Measurements from ENCODE around the gene HCN2.

Gene HCN2

DNA sequence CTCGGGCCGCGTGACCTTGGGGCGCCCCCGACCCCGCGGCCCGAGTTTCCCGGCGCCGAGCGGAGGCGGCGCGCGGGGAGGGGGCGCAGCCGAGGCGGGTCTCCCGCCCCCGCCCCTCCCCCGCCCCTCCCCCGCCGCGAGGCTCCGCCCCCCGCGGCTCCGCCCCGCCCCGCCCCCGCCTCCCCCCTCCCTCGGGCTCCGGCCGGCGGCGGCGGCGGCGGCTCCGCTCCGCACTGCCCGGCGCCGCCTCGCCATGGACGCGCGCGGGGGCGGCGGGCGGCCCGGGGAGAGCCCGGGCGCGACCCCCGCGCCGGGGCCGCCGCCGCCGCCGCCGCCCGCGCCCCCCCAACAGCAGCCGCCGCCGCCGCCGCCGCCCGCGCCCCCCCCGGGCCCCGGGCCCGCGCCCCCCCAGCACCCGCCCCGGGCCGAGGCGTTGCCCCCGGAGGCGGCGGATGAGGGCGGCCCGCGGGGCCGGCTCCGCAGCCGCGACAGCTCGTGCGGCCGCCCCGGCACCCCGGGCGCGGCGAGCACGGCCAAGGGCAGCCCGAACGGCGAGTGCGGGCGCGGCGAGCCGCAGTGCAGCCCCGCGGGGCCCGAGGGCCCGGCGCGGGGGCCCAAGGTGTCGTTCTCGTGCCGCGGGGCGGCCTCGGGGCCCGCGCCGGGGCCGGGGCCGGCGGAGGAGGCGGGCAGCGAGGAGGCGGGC lies at the start of gene HCN2:
TSS of gene HCN2 (plus strand) at position 189 of the 703 bp plus-strand sequence. CDS start at position 254, 65 bp downstream.
- no peak for DNase-seq

DNA sequence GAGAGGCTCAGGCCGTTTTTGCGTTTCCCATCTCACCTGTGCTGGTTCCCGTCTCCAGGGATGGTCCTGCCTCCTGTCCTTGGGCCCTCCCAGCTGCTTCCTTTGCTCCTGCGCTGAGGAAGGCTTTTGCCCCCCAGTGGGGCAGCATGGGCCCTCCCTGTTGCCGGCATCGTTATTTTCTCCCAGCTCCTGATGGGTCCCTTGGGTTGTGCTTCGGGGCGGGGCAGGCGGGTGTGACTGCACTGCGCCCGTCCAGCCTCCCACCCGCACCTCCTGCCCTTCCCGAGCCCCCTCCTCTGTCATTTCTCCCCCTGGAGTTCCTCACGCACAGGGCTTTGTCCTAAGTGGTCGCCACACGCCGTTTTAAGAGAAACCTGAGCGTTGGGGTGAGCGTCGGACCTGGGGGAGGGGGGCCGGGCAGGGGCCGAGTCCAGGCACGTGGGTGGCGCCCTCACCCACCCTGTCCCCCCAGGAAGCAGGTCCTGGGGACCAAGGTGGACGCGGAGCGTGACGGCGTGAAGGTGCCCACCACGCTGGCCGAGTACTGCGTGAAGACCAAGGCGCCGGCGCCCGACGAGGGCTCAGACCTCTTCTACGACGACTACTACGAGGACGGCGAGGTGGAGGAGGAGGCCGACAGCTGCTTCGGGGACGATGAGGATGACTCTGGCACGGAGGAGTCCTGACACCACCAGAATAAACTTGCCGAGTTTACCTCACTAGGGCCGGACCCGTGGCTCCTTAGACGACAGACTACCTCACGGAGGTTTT lies 48.6 kb upstream of the HCN2 start:
- DNase-seq: no peak

DNA sequence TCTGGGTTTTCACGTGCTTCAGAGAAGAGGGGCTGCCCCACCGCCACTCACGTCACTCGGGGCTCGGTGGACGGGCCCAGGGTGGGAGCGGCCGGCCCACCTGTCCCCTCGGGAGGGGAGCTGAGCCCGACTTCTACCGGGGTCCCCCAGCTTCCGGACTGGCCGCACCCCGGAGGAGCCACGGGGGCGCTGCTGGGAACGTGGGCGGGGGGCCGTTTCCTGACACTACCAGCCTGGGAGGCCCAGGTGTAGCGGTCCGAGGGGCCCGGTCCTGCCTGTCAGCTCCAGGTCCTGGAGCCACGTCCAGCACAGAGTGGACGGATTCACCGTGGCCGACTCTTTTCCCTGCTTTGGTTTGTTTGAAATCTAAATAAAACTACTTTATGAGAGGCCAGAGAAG lies 48.0 kb upstream of the HCN2 start:
- no peak for DNase-seq

DNA sequence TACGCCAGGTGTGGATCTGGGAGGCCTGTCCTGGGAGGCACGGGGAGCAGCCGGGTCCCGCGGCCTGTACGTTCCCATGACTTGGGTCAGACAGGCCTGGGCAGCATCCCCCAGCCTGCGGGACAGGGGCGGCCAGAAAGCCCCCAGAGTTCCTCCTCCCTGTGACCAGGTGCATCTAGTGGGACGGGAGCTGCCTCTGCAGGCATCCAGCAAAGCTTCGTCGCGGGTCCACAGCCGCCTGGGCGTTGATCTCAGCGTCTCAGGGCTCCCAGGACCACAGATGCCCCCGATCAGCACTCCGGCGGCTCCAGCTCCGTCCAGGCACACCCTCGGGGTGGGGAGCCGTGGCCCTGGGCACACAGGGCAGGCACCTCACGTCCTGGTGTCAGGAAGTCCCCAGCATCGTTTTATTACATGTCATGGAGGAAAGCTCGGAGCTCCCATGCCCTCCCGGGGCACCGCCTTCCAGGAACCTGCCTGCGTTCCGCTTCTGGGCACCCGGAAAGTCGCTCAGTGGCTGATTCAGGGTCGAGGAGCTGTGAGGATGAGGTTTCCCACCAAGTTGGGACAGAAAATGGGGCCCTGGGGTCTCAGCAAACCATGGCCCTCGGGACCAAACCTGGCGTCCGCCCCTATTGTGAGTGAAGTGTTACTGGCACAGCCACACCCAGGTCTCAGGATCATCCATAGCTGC lies 47.4 kb upstream of the HCN2 start:
- DNase-seq: no peak

DNA sequence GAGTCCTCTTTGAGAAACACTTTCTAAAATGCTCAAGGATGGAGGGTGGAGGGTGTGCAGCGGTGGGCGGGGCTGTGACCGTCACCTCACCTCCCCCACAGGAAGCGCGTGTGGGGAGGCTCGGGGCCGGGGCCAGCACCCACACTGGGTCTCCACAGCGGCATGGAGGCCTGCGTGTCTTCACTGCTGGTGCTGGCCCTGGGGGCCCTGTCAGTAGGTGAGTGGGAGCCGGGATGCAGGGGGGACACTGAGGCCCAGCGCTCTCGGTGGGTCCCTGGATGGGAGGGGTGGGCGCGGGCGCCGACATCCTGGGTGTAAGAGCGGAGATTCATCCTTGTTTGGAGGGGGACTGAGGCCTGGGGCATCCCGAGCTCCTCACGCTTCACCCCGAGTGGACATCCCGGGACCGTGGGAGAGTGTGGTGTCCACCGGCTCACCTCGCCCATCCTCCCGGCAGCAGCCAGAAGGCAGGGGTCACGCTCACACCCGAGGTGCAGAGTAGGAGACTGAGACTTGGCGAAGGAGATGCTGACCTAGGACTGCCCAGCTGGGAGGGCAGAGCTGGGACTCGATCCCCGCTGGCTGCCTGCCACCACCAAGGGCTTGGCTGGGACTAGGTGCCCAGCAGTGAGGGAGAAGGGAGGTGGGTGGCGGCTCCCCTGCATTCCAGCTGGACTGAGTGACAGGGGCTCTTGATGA lies 45.6 kb upstream of the HCN2 start, which contains the start of gene GZMM:
TSS of gene GZMM (plus strand) at position 144 of the 699 bp plus-strand sequence. CDS start at position 163, 19 bp downstream.
- no peak for DNase-seq

DNA sequence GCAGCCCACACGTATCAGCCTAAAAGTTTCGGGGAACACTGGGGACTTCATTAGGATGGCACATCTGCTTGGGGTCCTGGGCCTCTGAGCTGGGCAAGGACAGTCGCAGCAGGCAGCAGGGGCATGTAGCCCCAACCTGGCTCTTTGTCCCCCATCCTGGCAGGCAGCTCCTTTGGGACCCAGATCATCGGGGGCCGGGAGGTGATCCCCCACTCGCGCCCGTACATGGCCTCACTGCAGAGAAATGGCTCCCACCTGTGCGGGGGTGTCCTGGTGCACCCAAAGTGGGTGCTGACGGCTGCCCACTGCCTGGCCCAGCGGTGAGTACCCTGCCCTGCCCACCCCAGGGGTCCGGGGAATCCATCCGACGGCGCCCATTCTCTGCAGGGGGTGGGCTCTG lies 42.6 kb upstream of the HCN2 start:
- no peak for DNase-seq

DNA sequence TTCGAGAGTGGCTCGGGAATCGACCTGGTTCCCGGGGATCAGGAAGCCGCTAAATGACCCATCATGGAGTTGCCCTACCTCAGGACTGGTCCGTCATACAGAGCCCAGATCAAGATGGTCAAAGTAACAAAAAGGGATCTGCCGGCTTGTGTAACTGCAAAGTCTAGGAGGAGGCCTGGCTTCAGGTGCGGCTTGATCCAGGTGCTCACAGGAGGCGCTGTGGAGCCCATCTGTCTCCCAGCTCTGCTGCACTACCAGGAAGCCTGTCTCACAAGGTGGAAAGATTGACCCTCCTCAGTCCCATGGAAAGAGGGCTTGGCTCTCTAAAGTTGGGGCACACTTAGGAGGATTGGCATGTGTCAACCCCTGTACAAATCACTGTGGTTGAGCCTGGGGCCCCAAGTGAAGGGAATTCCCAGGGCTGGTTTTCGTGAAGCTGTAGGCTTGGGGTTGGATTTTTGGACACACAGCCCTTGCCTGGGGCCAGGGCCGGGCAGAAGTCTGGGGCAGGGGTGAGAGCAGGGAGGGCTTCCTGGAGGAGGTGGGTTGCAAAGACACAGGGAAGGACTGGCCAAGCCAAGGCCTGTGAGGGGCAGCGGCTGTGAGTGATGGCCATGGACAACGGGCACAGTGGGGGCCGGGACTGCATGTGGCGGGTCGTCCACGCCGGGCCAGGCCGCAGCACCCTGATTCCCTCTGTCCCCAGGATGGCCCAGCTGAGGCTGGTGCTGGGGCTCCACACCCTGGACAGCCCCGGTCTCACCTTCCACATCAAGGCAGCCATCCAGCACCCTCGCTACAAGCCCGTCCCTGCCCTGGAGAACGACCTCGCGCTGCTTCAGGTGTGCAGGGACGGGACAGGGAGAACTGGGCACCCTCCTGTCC lies 41.6 kb upstream of the HCN2 start:
- DNase-seq: no peak

DNA sequence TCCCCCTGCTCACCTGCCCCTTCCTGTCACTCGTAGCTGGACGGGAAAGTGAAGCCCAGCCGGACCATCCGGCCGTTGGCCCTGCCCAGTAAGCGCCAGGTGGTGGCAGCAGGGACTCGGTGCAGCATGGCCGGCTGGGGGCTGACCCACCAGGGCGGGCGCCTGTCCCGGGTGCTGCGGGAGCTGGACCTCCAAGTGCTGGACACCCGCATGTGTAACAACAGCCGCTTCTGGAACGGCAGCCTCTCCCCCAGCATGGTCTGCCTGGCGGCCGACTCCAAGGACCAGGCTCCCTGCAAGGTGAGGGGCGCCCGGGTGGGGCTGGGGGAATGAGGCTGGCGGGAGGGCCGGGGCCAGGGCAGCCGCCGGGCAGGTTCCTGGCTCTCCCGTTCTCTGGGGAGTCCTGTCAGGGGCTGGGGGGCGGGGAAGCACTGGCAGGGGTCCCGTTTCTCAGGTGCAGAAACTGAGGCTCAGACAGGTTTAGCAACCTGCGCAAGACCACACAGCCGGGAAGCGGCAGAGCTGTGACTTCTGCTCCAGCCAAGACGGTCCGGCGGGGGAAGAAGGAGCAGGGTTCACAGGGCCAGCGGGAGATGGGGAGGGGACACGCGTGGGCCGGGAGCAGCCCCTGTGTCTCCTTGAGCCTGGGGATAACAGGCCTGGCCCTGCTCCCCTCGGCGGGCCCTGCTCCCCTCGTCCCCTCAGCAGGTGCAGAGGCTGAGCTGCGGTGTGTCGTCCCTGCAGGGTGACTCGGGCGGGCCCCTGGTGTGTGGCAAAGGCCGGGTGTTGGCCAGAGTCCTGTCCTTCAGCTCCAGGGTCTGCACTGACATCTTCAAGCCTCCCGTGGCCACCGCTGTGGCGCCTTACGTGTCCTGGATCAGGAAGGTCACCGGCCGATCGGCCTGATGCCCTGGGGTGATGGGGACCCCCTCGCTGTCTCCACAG lies 40.5 kb upstream of the HCN2 start:
- no peak for DNase-seq

DNA sequence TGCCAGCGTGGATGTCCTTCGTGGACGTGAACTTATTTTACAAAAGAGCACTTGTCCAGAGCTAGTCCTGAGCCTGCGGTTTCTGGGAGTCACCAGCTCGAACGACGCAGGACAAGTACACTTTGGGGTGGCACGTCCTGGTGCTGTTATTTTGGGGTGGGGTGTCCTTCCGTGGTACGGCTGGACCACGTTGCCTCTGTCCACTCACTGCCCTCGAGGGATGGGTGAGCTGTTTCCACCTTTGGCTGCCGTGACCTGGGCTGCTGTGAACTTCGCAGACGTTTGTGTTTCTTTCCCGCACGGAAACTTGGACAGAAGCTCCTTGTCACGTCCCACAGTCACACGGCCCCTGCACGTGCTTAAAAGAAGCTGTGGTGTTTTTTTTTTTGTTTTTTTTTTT lies 34.9 kb upstream of the HCN2 start:
- DNase-seq: no peak

DNA sequence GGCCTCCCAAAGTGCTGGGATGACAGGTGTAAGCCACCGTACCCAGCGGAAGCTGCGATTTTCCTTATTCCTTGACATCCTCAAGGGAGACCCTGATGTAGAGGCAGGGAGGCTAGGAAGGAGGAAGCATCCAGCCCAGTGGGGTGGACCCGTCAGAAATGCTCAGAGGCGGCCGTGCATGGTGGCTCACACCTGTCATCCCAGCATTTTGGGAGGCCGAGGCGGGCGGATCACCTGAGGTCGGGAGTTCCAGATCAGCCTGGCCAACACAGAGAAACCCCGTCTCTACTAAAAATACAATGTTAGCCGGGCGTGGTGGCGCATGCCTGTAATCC lies 34.2 kb upstream of the HCN2 start:
- DNase-seq: no peak

DNA sequence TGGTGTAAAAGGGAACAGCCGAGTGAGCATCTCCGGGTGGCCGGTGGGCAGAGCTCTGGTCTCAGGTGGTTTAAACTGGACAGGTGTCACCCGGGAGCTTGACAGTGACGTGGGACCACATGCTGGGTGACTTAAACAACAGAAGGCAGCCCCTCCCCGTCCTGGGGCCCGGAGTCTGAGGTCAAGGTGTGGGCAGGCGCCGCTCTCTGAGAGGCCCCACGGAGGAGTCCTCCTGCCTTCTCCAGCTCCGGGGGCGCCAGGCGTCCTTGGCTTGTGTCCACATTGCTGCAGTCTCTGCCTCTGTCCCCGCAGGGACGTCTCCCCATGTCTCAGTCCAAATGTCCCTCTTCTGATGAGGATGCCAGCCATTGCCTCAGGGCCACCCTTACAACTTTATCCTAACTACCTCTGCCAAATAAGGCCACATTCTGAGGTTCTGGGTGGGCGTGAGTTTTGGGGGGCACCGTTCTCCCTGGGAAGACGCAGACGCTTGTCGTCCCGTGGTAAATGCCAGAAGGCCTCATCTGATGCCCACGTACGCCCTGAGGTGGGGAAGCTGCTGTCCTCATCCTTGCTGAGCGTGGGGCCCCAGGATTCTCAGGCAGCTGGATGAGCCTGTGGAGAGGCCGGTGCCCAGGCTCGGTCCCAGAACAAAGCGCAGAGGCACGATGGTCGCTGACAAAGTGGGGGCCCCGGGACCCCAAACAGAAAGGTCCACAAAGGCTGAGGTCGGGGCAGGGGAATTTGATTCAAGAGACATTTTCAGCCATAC lies 32.9 kb upstream of the HCN2 start:
- no peak for DNase-seq

DNA sequence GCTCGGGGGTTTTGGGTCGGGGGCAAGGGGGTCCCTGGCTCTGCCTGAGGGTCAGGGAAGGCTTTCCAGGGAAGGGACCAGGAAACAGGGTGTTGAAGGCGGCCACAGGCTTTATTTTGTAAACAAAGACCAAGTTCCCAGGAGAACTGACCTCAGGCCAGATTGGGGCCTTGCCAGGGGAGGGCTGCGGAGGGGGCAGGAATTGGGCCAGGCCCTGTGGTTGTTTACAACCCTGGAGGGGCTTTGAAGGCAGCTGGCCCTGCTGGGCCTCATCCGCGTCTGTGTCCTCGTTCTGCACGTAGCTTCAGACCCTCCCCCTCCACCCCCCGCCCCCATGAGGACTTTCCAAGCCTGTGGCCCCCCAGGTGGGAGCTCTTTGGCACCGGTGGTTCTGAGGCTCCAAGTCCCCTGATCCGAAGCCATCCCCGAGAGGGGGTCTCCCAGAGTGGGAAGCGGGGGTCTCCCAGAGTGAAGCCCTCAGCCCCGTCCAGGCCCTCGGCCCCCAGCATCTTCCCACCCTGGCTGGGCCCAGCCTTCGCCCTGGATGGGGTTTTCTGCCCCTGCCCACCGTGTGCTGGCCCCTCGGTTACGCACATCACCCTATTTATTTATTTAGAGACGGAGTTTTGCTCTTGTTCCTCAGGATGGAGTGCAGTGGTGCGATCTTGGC lies 30.8 kb upstream of the HCN2 start:
- DNase-seq: no peak

DNA sequence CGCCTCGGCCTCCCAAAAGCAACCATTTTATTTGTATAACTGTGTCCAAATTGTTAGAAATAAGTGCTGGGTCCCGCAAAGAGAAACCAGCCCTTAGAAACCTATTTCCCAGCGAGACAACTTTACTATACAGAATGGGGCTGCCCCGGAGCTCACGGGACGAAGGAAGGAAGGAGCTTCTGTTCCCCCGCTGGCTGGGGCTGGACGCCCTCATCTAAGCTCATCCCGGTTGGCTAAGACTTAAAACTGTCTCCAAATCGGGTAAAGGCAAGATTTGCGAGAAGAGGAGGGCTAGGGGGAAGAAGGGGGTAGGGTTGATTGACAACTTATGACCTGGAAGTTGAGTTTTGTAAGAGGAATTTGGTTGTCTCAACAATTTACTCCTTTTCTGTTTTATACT lies 29.6 kb upstream of the HCN2 start:
- no peak for DNase-seq

DNA sequence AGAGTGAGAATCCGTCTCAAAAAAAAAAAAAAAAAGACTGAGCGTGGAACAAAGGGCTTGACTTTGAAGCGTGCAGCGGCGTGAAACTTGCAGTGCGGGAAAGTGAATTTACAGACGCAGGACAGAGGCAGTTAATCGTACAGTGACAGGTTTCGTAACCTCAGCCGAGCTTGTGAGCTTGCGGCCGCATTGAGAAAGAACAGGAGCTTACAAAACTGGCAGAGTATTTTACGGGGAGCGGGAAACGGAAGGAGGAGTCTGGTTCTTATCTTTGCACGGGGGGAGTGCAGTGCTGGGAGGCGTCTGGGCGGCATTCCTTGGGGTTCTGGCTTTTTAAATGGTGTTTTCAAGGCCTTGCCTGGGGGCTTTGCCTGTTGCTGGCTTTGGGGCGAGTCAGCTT lies 23.3 kb upstream of the HCN2 start:
- no peak for DNase-seq

DNA sequence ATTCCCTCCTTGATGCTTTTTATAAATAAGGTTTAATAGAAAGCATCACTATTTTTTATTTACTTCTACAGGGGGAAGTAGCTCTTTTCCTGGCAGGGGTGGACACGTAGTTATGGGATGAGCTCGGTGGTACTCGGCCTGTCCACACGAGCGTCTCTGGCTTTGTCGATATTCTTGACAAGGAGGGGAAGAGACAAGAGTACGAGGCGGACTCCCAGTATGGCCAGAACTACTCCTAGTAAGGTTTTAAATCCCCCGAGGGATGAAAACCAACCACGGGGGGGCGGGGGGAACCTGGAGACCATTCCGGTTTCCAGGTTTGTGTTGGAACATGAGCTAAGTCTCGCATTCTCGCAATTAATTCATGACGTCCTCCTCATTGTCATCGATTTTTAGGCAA lies 22.8 kb upstream of the HCN2 start:
- DNase-seq: no peak

DNA sequence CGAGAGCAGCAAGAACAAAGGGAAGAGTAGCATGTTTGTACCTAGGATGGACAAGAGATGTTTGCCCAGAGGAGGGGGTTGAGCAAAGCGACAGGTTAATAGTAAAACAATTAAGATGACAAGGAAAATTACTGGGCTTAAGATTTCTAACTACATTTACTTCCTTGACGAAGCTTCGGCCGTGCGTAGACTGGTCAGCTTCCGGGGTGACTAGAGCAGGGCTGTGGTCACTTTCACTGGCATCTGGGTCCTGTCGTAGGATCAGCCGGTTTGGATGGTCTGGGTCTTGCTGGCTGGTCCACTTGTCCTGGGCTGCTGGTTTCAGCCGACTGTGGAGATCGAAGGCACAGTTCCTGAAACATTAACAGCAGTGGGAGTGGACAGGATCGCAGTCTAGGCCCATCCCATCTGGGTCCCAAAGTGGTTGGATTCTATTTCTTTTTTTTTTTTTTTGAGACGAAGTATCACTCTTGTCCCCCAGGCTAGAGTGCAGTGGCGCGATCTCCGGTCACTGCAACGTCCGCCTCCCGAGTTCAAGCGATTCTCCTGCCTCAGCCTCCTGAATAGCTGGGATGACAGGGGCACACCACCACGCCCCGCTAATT lies 22.3 kb upstream of the HCN2 start:
- no peak for DNase-seq

DNA sequence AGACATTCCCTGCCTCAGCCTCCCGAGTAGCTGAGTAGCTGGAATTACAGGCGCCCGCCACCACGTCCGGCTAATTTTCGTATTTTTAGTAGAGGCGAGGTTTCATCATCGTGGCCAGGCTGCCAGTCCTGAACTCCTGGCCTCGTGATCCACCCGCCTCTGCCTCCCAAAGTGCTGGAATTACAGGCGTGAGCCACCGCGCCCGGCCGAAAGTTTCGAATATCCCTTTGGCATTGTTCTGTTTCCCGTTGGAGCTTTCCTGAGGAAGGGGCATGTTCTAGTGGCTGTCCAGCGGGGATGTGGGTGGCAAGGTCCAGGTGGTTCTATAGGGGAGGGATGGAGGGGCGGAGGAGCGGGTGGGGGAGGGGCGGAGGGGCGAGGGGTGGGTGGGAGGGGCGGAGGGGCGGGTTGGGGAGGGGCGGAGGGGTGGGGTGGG lies 19.4 kb upstream of the HCN2 start:
- no peak for DNase-seq

DNA sequence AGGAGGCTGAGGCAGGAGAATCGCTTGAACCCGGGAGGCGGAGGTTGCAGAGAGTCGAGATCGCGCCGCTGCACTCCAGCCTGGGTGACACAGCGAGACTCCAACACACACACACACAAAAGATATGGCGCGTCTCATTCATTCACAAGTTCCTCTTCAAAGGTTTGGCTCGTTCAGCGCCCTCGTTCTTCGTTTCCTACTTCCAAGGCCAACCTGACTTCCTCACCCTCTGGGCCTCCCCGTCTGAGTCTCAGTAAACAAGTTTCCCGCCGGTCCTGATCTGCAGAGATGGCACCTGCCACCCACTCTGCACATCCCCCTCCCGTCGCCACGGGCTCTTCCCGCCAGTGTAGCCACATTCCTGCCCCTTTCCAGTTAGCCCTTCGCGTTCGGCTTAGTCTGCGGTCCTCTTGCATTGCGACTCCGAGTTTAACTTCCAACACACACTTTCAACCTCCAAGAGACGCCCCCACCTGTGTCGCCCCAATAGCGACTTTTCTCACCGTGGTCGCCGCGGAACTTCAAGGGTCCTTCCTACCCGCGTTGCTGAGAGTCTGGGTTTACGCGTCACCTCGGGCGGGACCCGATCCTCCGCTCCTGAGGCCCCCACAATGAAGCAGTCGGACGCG lies 18.6 kb upstream of the HCN2 start:
- peak; percentile 70 for DNase-seq

DNA sequence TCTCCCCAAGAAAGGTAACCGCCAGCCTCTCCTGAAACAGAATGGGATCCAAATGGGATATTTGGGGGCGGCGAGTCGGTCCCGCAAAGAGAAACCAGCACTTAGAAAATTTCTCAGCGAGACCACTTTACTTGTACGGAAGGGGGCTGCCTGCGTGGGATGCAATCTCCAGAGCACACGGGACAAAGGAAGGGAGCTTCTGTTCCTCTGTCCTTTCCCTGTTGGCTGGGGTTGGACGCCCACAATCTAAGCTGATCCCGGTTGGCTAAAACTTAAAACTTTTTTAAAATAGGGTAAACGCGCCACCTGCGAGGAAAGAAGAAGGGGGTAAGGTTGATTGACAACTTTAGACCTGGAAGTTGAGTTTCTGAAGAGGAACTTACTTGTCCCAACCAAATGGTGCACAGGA lies 18.1 kb upstream of the HCN2 start:
- peak; percentile 45 for DNase-seq
